Heart left ventricle (tissue), 16 donors: ENCODE measurements around the gene ZNF597. TPM values are rescaled to one million over a fixed set of nuclear protein-coding genes. Genes with fewer than 3 reads are reported as not detected.

Experiments
- ATAC-seq, 4 donors: fragments of 200-7000 bp; cut with Tn5 transposase; one replicate each; pipeline ENCODE4 v1.9.1; 2020 to 2022; ENCODE audit warnings: moderate library complexity in 4 of 4, mild to moderate bottlenecking in 3 of 4, moderate number of reproducible peaks in 1 of 4
- DNase-seq, 5 donors: peaks; one replicate each; pipeline ENCODE4 v3.0.0-alpha.2; 2020
- H3K27ac ChIP-seq, 12 donors: fragments of 200-600 bp; sonication (generic) in 4 of 12; one replicate each; pipeline versions ENCODE4 v1.5.0 to v1.8.0; 2016 to 2022; ENCODE audit warnings: mild to moderate bottlenecking in 2 of 12
- H3K27me3 ChIP-seq, 9 donors: fragments of 200-600 bp; sonication (generic) in 2 of 9; one replicate each; pipeline versions ENCODE4 v1.5.1 to v1.8.0; 2016 to 2022; ENCODE audit warnings: mild to moderate bottlenecking in 3 of 9
- H3K36me3 ChIP-seq, 9 donors: fragments of 200-600 bp; sonication (generic) in 2 of 9; one replicate each; pipeline versions ENCODE4 v1.5.0 to v1.8.0; 2018 to 2022; ENCODE audit warnings: mild to moderate bottlenecking in 2 of 9
- H3K4me1 ChIP-seq, 12 donors: fragments of 200-600 bp; sonication (generic) in 4 of 12; one replicate each; pipeline versions ENCODE4 v1.5.0 to v1.8.0; 2016 to 2022; ENCODE audit warnings: mild to moderate bottlenecking in 3 of 12
- H3K4me3 ChIP-seq, 12 donors: fragments of 200-600 bp; sonication (generic) in 4 of 12; one replicate each; pipeline versions ENCODE4 v1.5.0 to v1.8.0; 2017 to 2022; ENCODE audit warnings: mild to moderate bottlenecking in 9 of 12, moderate library complexity in 4 of 12
- H3K9me3 ChIP-seq, 12 donors: fragments of 200-600 bp; sonication (generic) in 4 of 12; one replicate each; pipeline versions ENCODE4 v1.5.0 to v1.8.0; 2016 to 2022; ENCODE audit warnings: mild to moderate bottlenecking in 1 of 12
- POLR2A ChIP-seq, 2 donors: fragments of 450-650 bp; IDR thresholded peaks; one replicate each; pipeline ENCODE4 v1.6.1; 2017; ENCODE audit warnings: antibody characterized with exemption in 2 of 2, mild to moderate bottlenecking in 2 of 2, moderate library complexity in 2 of 2
- WGBS, 4 donors: extraction: QIAGEN DNeasy Blood & Tissue Kit in 2 of 4; methylation state at CpG; one replicate each; pipeline versions ENCODE4 v1.1.5 to v1.1.7; 2013 to 2018; 5-methylcytosine and 5-hydroxymethylcytosine counted together
- intact Hi-C, 10 donors: fragments of 100-400 bp; cut with DNase I; formaldehyde crosslinking; loops; one replicate each; pipeline versions ENCODE4 v1.11.1 to v1.14.2; 2022
- polyA plus RNA-seq, 2 donors: library from polyadenylated mRNA; stranded (reverse); fragments of 200-250 nt; gene quantifications; one replicate each; pipeline ENCODE4 v1.2.3, GENCODE V29; 2013
- total RNA-seq, 9 donors: library from RNA; depleted of rRNA in 2 of 9; stranded (reverse); fragments of >200 nt in 2 of 9; fragmentation: NEBNext Ultra II Directional in 3 of 9; extraction: Animal tissue kit (Norgen Biotek cat#: 25700) in 3 of 9; gene quantifications; one replicate each; pipeline versions ENCODE4 v1.1.0 to v1.2.4, GENCODE V29; 2016 to 2023
- TF ChIP-seq, protein P1 (sequence below), 12 donors: fragments of 200-600 bp; sonication (generic) in 4 of 12; IDR thresholded peaks; one replicate each; pipeline versions ENCODE4 v1.5.0 to v1.8.0; 2018 to 2022; ENCODE audit warnings: antibody characterized with exemption in 12 of 12, mild to moderate bottlenecking in 5 of 12
- donor health status: ischemic (EF 13 %, LVEDD 7.1; RV severe dilation, severe dysfunction).
- donor health status: healthy with polysubstance abuse.
- donor health status: DM: no; HTN: yes; CAD: no.
- donor health status: DM: no; HTN: no; CAD: no.
- donor health status: ischemic (EF 25% LVEDD 6.9; RV normal size, moderate dysfunction).
- donor health status: ischemic (EF 25% LVEDD 5.7; RV mildly dilated, moderate dysfunction).
- donor health status: healthy.
- donor health status: DM: yes; HTN: yes; CAD: no.
- donor health status: ischemic (EF 35%, LVEDD 5.7; RV mildly dilated, moderate dysfunction).
- donor health status: nonischemic (EF 11% LVEDD 7.7; RV severe dilation, severe dysfunction).
- donor health status: DM: yes; HTN: yes; CAD: no.
- donor health status: PGD.
- donor health status: ischemic (EF 29% LVEDD 5.4; RV normal size, mild dysfunction).
- donor health status: nonischemic (EF 23%, LVEDD 6.1; RV moderate dilation, normal function).

ZNF597 gene
- total and polyA plus RNA-seq, 11 donors = 0.65 to 3.3 (median 1.6) TPM

DNA sequence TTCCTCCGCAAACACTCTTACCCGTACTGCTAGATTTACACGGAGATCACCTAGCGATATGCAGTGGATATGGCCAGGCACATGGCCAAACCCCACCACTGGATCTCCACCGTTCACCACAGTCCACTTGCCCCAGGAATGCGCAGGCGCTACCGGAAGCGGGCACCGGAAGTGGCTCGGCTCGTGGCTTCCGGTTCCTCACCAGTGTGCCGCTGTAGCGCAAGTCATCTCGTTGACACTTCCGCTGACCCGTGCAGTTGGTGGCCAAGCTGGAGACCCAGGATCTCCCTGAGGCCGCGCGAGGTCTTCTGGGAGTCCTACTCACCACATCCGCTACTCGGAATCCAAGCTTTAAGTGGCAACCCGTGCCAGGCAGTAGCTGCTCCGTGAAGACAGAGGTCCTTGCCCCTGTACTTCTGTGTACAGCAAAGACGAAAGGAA, 11.5 kb downstream of the ZNF597 start:
- no peaks in the 10 kb centered on the region for H3K27me3 ChIP-seq
- TF ChIP-seq, protein P1, sequence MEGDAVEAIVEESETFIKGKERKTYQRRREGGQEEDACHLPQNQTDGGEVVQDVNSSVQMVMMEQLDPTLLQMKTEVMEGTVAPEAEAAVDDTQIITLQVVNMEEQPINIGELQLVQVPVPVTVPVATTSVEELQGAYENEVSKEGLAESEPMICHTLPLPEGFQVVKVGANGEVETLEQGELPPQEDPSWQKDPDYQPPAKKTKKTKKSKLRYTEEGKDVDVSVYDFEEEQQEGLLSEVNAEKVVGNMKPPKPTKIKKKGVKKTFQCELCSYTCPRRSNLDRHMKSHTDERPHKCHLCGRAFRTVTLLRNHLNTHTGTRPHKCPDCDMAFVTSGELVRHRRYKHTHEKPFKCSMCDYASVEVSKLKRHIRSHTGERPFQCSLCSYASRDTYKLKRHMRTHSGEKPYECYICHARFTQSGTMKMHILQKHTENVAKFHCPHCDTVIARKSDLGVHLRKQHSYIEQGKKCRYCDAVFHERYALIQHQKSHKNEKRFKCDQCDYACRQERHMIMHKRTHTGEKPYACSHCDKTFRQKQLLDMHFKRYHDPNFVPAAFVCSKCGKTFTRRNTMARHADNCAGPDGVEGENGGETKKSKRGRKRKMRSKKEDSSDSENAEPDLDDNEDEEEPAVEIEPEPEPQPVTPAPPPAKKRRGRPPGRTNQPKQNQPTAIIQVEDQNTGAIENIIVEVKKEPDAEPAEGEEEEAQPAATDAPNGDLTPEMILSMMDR (IDR thresholded peaks at IDR 0.05) = no peak
- no peak for TF ChIP-seq POLR2A (IDR thresholded peaks at IDR 0.05)
- 63 to 73% (median 67%) methylated on average over 25 to 26 of the region's 26 CpGs for WGBS, 4 donors
- H3K4me3 ChIP-seq = peak overlapping the region in 9 of 12 donors; percentile 15 to 45 (median 32)
- H3K4me1 ChIP-seq = peaks cover 0 to 5% (median 0%) of the 10 kb centered on the region in 12 donors
- intact Hi-C loops = loop anchor here in 2 of 10 donors (5.0 to 10.0 kb wide), 3 partner anchors 57 to 104 kb away; partner anchors contain the start of gene OR2C1 (in 1 of the 2)
- H3K9me3 ChIP-seq = peaks cover 0 to 14% (median 0%) of the 10 kb centered on the region in 12 donors
- H3K36me3 ChIP-seq = peaks cover 0 to 20% (median 9%) of the 10 kb centered on the region in 9 donors
- H3K27ac ChIP-seq = peak overlapping the region in 1 of 12 donors; percentile 9
- peak; percentile 32 to 79 (median 66) for DNase-seq
- peak; percentile 76 to 94 (median 84) for ATAC-seq

DNA sequence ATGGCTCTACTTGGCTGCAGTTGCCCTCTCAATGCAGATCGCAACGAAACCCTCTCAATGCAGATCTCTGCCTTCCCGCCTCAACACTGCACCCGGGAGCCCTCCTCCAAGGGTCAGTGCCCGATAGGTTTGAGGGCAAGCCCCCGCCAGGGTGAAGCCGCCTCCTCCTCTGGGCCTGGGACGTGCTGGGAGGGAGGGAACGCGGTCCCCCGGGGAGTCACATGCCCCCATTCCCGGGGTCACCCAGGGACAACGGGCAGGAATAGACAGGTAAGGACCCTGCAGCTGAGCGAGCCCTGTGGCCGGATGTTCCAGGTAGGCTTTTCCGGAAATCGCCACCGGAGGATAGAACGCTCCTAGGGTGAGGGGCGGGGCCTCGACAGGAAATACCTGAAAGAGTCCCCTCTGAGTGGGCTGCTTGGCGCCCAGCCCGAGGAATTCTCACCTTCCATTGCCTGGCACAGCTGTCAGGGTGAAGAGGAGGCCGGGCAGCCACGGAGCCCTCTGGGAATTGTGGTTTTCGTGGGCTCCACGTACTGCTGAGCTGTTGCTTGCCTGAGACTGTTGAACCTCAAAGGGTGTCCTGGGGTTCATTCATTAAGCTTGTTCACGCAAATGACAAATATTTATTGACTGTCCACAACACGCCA, 29.4 kb downstream of the ZNF597 start:
- H3K9me3 ChIP-seq = peaks cover 5 to 97% (median 67%) of the 10 kb centered on the region in 12 donors
- peaks cover 0 to 29% (median 3%) of the 10 kb centered on the region in 9 donors for H3K36me3 ChIP-seq
- TF ChIP-seq POLR2A (IDR thresholded peaks at IDR 0.05) = no peak
- TF ChIP-seq, protein P1 (IDR thresholded peaks at IDR 0.05) = no peak
- H3K27me3 ChIP-seq = no peaks in the 10 kb centered on the region
- H3K27ac ChIP-seq = no peak overlapping the region
- 30 to 47% (median 45%) methylated on average over 15 to 29 of the region's 29 CpGs for WGBS, 4 donors
- intact Hi-C loops = loop anchor here in 1 of 10 donors (10.0 kb wide), 1 partner anchor 219 kb away; no protein-coding TSS in a partner anchor
- ATAC-seq (no peak), DNase-seq (no peak)
- H3K4me3 ChIP-seq = no peak overlapping the region
- H3K4me1 ChIP-seq = no peaks in the 10 kb centered on the region

DNA sequence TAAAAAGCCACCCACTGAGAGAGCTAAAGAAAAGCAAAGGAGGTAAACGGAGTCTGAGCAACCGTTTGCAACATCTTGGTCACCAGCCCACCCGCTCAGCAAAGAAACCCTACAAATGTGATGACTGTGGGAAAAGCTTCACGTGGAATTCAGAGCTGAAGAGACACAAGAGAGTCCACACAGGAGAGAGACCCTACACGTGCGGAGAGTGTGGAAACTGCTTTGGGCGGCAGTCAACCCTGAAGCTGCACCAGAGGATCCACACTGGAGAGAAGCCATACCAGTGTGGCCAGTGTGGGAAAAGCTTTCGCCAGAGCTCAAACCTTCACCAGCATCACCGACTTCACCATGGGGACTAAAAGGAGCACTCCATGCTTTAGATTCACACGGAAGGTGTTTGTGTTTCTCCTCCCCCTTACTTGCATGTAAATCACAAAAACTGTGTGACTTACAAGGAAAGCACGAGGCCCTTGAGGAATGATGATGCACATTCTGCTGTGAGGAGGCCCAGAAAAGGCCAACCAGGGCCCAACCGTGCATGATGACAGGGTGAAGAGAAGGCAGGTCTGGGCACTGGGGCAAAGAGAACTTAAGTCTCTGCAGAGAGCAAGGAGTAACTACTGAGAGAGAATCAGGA, 34.6 kb downstream of the ZNF597 start:
- no peak for DNase-seq
- no peaks in the 10 kb centered on the region for H3K27me3 ChIP-seq

More for the DNA sequence above, 34.6 kb downstream of the ZNF597 start:
- TF ChIP-seq, protein P1 (IDR thresholded peaks at IDR 0.05) = no peak
- TF ChIP-seq POLR2A (IDR thresholded peaks at IDR 0.05) = no peak
- ATAC-seq = no peak
- intact Hi-C loops = loop anchor here in 4 of 10 donors (10.0 kb wide), 2 partner anchors 46 to 96 kb away; partner anchors contain the start of gene CLUAP1 (in 2 of the 4)
- 96 to 97% (median 96%) methylated on average over 11 to 12 of the region's 12 CpGs for WGBS, 4 donors
- peaks cover 0 to 3% (median 0%) of the 10 kb centered on the region in 12 donors for H3K4me1 ChIP-seq
- peaks cover 16 to 81% (median 50%) of the 10 kb centered on the region in 9 donors for H3K36me3 ChIP-seq
- no peak overlapping the region for H3K4me3 ChIP-seq
- H3K9me3 ChIP-seq = peaks cover 9 to 100% (median 83%) of the 10 kb centered on the region in 12 donors
- no peak overlapping the region for H3K27ac ChIP-seq
